H9 (cell line): ENCODE measurements around the gene MYCN. TPM values are rescaled to one million over a fixed set of nuclear protein-coding genes. Genes with fewer than 3 reads are reported as not detected.

Experiments
- DNase-seq: peaks from one replicate; pipeline ENCODE4 v3.0.0-alpha.2; 2017
- H2AFZ ChIP-seq: one replicate; pipeline ENCODE4 v1.6.1; 2013; ENCODE audit warnings: mild to moderate bottlenecking, low read length, control low read depth, moderate library complexity
- H2AK5ac ChIP-seq: 2 replicates; pipeline ENCODE4 v1.6.1; 2013; ENCODE audit warnings: low read length, control low read depth, mixed read lengths; ENCODE audit not compliant: insufficient read length
- H2BK120ac ChIP-seq: one replicate; pipeline ENCODE4 v1.6.1; 2013; ENCODE audit warnings: low read depth, mild to moderate bottlenecking, low read length, control low read depth, inconsistent platforms; ENCODE audit not compliant: poor library complexity, severe bottlenecking
- H2BK12ac ChIP-seq: 2 replicates; pipeline ENCODE4 v1.6.1; 2013; ENCODE audit warnings: low read length, control low read depth, mixed read lengths, low read depth; ENCODE audit not compliant: insufficient read length
- H2BK15ac ChIP-seq: 2 replicates; pipeline ENCODE4 v1.6.1; 2013; ENCODE audit warnings: low read depth, low read length, control low read depth
- H2BK20ac ChIP-seq: one replicate; pipeline ENCODE4 v1.6.1; 2013; ENCODE audit warnings: low read depth, mild to moderate bottlenecking, low read length, control low read depth, inconsistent platforms; ENCODE audit not compliant: poor library complexity, severe bottlenecking
- H2BK5ac ChIP-seq: 2 replicates; pipeline ENCODE4 v1.6.1; 2013; ENCODE audit warnings: low read length, control low read depth, mixed read lengths; ENCODE audit not compliant: insufficient read length
- H3K14ac ChIP-seq: 2 replicates; pipeline ENCODE4 v1.6.1; 2013; ENCODE audit warnings: low read length, control low read depth; ENCODE audit not compliant: insufficient read depth
- H3K18ac ChIP-seq: 2 replicates; pipeline ENCODE4 v1.6.1; 2013; ENCODE audit warnings: low read depth, mild to moderate bottlenecking, mixed read lengths, low read length, control low read depth; ENCODE audit not compliant: insufficient read length
- H3K23ac ChIP-seq: 2 replicates; pipeline ENCODE4 v1.6.1; 2013; ENCODE audit warnings: low read length, control low read depth, mixed read lengths, low read depth; ENCODE audit not compliant: insufficient read length
- H3K23me2 ChIP-seq: 2 replicates; pipeline ENCODE4 v1.6.1; 2013; ENCODE audit warnings: low read depth, mild to moderate bottlenecking, mixed read lengths, low read length, control low read depth; ENCODE audit not compliant: insufficient read length, poor library complexity, severe bottlenecking
- H3K27ac ChIP-seq: 2 replicates; pipeline ENCODE4 v1.5.1; 2013; ENCODE audit warnings: low read length, control low read depth, mixed read lengths, low read depth; ENCODE audit not compliant: insufficient read length
- H3K27me3 ChIP-seq: 2 replicates; pipeline ENCODE4 v1.6.1; 2013; ENCODE audit warnings: low read length, control low read depth, inconsistent platforms; ENCODE audit not compliant: insufficient read depth
- H3K4ac ChIP-seq: 2 replicates; pipeline ENCODE4 v1.6.1; 2013; ENCODE audit warnings: low read depth, mild to moderate bottlenecking, control low read depth, inconsistent platforms, low read length, moderate library complexity
- H3K4me1 ChIP-seq: 2 replicates; pipeline ENCODE4 v1.6.1; 2013; ENCODE audit warnings: low read length, control low read depth, inconsistent platforms; ENCODE audit not compliant: insufficient read depth
- H3K4me2 ChIP-seq: 2 replicates; pipeline ENCODE4 v1.6.1; 2013; ENCODE audit warnings: low read length, control low read depth, mixed read lengths; ENCODE audit not compliant: insufficient read length, insufficient read depth
- H3K56ac ChIP-seq: 2 replicates; pipeline ENCODE4 v1.6.1; 2013; ENCODE audit warnings: low read depth, mild to moderate bottlenecking, mixed read lengths, low read length, control low read depth; ENCODE audit not compliant: insufficient read length
- H3K79me1 ChIP-seq: 2 replicates; pipeline ENCODE4 v1.6.1; 2013; ENCODE audit warnings: low read depth, mild to moderate bottlenecking, moderate library complexity, low read length, control low read depth, inconsistent platforms; ENCODE audit not compliant: insufficient read depth, poor library complexity, severe bottlenecking
- H3K79me2 ChIP-seq: 2 replicates; pipeline ENCODE4 v1.6.1; 2013; ENCODE audit warnings: low read length, control low read depth, inconsistent platforms; ENCODE audit not compliant: insufficient read depth
- H3K9ac ChIP-seq: 2 replicates; pipeline ENCODE4 v1.6.1; 2013; ENCODE audit warnings: low read length, control low read depth, mixed read lengths; ENCODE audit not compliant: insufficient read length; ENCODE audit errors: extremely low read depth
- H3K9me3 ChIP-seq: one replicate; pipeline ENCODE4 v1.6.1; 2013; ENCODE audit warnings: low read depth, low read length, inconsistent platforms; ENCODE audit not compliant: control insufficient read depth
- H3T11ph ChIP-seq: one replicate; pipeline ENCODE4 v1.6.1; 2013; ENCODE audit warnings: mild to moderate bottlenecking, low read length, control low read depth, inconsistent platforms
- H4K20me1 ChIP-seq: one replicate; pipeline ENCODE4 v1.6.1; 2013; ENCODE audit not compliant: control insufficient read depth, insufficient read length, insufficient read depth
- H4K5ac ChIP-seq: 2 replicates; pipeline ENCODE4 v1.6.1; 2013; ENCODE audit warnings: low read depth, mild to moderate bottlenecking, mixed read lengths, low read length, control low read depth; ENCODE audit not compliant: insufficient read length
- H4K8ac ChIP-seq: replicated peaks from 2 replicates; pipeline ENCODE4 v1.6.1; 2013; ENCODE audit warnings: low read length, control low read depth, mixed read lengths, low read depth; ENCODE audit not compliant: insufficient read length
- H4K91ac ChIP-seq: 2 replicates; pipeline ENCODE4 v1.6.1; 2013; ENCODE audit warnings: low read depth, mild to moderate bottlenecking, moderate library complexity, mixed read lengths, low read length, control low read depth; ENCODE audit not compliant: insufficient read length
- H3K27ac Mint-ChIP-seq, 3 experiments: 2 replicates in 2 of 3; 3 replicates in 1 of 3; pipeline ENCODE4 v1.8.0; 2020 to 2021; ENCODE audit warnings: mixed read lengths in 3 of 3, mild to moderate bottlenecking in 1 of 3, moderate library complexity in 1 of 3
- H3K27me3 Mint-ChIP-seq: 2 replicates; pipeline ENCODE4 v1.8.0; 2021; ENCODE audit warnings: low read depth, mild to moderate bottlenecking, moderate library complexity, mixed read lengths
- H3K36me3 Mint-ChIP-seq, 3 experiments: 2 replicates in 2 of 3; 3 replicates in 1 of 3; pipeline ENCODE4 v1.8.0; 2020 to 2021; ENCODE audit warnings: low read depth in 3 of 3, mixed read lengths in 3 of 3; ENCODE audit not compliant: insufficient read depth in 1 of 3
- H3K4me1 Mint-ChIP-seq, 2 experiments: 2 replicates each; pipeline ENCODE4 v1.8.0; 2020; ENCODE audit warnings: mixed read lengths in 2 of 2
- H3K4me3 Mint-ChIP-seq, 2 experiments: 2 replicates in 1 of 2; 3 replicates in 1 of 2; pipeline ENCODE4 v1.8.0; 2020 to 2021; ENCODE audit warnings: mild to moderate bottlenecking in 2 of 2, mixed read lengths in 2 of 2, moderate library complexity in 1 of 2
- H3K9me3 Mint-ChIP-seq, 2 experiments: 2 replicates in 1 of 2; 3 replicates in 1 of 2; pipeline ENCODE4 v1.8.0; 2020; ENCODE audit warnings: mild to moderate bottlenecking in 2 of 2, mixed read lengths in 2 of 2, moderate library complexity in 1 of 2
- WGBS: extraction: QIAGEN DNeasy Blood & Tissue Kit; methylation state at CpG from one replicate; pipeline ENCODE4 v1.1.7; 2013; ENCODE audit warnings: missing lambda C conversion rate, low lambda C conversion rate, mixed read lengths; ENCODE audit not compliant: insufficient read length; ENCODE audit errors: extremely low coverage; 5-methylcytosine and 5-hydroxymethylcytosine counted together
- total RNA-seq: library from RNA; stranded (reverse); gene quantifications from 2 replicates; pipeline ENCODE4 v1.2.1, GENCODE V29; 2021
- TF ChIP-seq, protein P1 (sequence below): fragments of 200-600 bp; sonication (generic); conservative IDR thresholded peaks from 3 replicates; pipeline ENCODE4 v1.8.0; 2021; ENCODE audit warnings: antibody characterized with exemption, mild to moderate bottlenecking

The MYCN gene
- total RNA-seq, 1 experiment from 2014 or later: 100.0 TPM

DNA sequence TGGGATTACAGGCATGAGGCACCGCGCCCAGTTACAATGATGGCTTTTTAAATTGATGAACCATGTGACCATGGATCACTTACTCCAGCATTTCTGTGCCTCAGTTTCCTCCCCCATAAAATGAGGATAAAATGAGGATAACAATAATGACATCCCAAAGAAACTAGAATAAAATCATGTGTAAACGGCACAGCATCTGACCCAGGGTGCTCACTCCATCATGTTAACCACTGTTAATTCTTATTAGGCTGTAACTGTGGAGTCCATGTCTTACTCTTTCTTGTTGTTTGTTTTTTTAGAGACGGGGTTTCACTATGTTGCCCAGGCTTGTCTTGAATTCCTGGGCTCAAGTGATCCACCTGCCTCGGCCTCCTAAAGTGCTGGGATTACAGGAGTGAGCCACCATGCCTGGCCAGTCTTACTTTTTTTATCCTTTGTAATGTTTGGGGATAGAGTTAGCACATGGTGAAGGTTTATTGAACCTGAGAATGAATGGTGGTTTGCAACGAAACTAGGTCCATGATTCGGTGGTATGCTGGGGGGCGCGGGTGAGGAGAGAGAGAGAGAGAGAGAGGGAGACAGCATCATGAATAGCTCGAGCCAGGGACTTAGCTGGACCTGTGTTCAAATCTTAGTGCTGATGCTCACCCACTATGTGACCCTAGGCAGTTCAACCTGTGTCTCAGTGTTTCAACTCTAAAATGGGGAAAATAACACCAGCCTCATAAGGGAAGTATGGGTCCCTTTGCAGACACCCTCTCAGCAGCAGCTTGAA is 52.3 kb downstream of the MYCN start:
- Histone ChIP-seq H3K56ac (no peak overlapping the region), H2AFZ (no peak overlapping the region), H4K8ac (no peak overlapping the region), H3T11ph (no peak overlapping the region), H4K5ac (no peak overlapping the region), H2AK5ac (no peak overlapping the region), H2BK20ac (no peak overlapping the region), H3K23ac (no peak overlapping the region), H3K79me1 (no peaks in the 10 kb centered on the region), H3K27me3 (no peaks in the 10 kb centered on the region), H3K27ac (no peak overlapping the region), H3K4me2 (no peak overlapping the region), H4K20me1 (no peaks in the 10 kb centered on the region), H3K4ac (no peak overlapping the region), H3K79me2 (no peaks in the 10 kb centered on the region), H3K9me3 (no peaks in the 10 kb centered on the region), H3K9ac (no peak overlapping the region), H3K18ac (no peak overlapping the region), H3K23me2 (no peaks in the 10 kb centered on the region), H3K4me1 (peaks cover 6% of the 10 kb centered on the region), H2BK120ac (no peak overlapping the region), H2BK12ac (no peak overlapping the region), H4K91ac (no peak overlapping the region), H3K14ac (no peak overlapping the region), H2BK15ac (no peak overlapping the region), H2BK5ac (no peak overlapping the region)
- Mint-ChIP-seq H3K9me3 (no peaks in the 10 kb centered on the region), H3K4me1 (peaks cover 31 to 39% of the 10 kb centered on the region in 2 experiments), H3K27ac (no peak overlapping the region), H3K36me3 (no peaks in the 10 kb centered on the region; a peak in 2 of 7 replicates), H3K4me3 (no peak overlapping the region), H3K27me3 (peaks cover 6% of the 10 kb centered on the region; the same call in 1 of the 2 replicates)
- WGBS: no CpG with 5 or more reads among the region's 10 CpGs
- TF ChIP-seq, protein P1, sequence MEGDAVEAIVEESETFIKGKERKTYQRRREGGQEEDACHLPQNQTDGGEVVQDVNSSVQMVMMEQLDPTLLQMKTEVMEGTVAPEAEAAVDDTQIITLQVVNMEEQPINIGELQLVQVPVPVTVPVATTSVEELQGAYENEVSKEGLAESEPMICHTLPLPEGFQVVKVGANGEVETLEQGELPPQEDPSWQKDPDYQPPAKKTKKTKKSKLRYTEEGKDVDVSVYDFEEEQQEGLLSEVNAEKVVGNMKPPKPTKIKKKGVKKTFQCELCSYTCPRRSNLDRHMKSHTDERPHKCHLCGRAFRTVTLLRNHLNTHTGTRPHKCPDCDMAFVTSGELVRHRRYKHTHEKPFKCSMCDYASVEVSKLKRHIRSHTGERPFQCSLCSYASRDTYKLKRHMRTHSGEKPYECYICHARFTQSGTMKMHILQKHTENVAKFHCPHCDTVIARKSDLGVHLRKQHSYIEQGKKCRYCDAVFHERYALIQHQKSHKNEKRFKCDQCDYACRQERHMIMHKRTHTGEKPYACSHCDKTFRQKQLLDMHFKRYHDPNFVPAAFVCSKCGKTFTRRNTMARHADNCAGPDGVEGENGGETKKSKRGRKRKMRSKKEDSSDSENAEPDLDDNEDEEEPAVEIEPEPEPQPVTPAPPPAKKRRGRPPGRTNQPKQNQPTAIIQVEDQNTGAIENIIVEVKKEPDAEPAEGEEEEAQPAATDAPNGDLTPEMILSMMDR: no peak
- no peak for DNase-seq
